ENCODE results near the gene CEP112. TPM values are rescaled to one million over a fixed set of nuclear protein-coding genes. Genes with fewer than 3 reads are reported as not detected.
A peak's percentile ranks its signal among the peaks of the same experiment; 100 is the strongest.

CEP112 gene
- total and polyA plus RNA-seq, 4 donors: 5.9 to 32.9 (median 18.8) TPM

- ATAC-seq (ENCODE audit: insufficient read depth, low FRiP score): no peak
- TF ChIP-seq, protein P1, sequence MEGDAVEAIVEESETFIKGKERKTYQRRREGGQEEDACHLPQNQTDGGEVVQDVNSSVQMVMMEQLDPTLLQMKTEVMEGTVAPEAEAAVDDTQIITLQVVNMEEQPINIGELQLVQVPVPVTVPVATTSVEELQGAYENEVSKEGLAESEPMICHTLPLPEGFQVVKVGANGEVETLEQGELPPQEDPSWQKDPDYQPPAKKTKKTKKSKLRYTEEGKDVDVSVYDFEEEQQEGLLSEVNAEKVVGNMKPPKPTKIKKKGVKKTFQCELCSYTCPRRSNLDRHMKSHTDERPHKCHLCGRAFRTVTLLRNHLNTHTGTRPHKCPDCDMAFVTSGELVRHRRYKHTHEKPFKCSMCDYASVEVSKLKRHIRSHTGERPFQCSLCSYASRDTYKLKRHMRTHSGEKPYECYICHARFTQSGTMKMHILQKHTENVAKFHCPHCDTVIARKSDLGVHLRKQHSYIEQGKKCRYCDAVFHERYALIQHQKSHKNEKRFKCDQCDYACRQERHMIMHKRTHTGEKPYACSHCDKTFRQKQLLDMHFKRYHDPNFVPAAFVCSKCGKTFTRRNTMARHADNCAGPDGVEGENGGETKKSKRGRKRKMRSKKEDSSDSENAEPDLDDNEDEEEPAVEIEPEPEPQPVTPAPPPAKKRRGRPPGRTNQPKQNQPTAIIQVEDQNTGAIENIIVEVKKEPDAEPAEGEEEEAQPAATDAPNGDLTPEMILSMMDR (IDR thresholded peaks at IDR 0.05; ENCODE audit: control extremely low read depth, extremely low read depth): no peak
- Histone ChIP-seq H3K27me3 (ENCODE audit: control insufficient read depth in 3 of 3, insufficient read depth in 3 of 3, low read length in 2 of 3) (no peaks in the 10 kb centered on the region), H3K36me3 (ENCODE audit: control insufficient read depth in 4 of 4, insufficient read depth in 4 of 4, low read length in 4 of 4) (no peaks in the 10 kb centered on the region), H3K9ac (ENCODE audit: insufficient read depth in 1 of 2, low read length in 2 of 2) (no peak overlapping the region), H3K4me1 (ENCODE audit: control insufficient read depth in 5 of 5, insufficient read depth in 5 of 5, low read length in 5 of 5) (no peaks in the 10 kb centered on the region), H3K4me3 (no peak overlapping the region), H3K9me3 (ENCODE audit: control insufficient read depth in 4 of 4, insufficient read depth in 3 of 4, low read length in 3 of 4) (peaks cover 0 to 2% (median 0%) of the 10 kb centered on the region in 4 donors), H3K27ac (ENCODE audit: low read depth in 1 of 2, low read length in 1 of 2) (no peak overlapping the region)
- DNase-seq: no peak
- 98% methylated on average over 3 of the region's 3 CpGs for WGBS, 2 donors
Observed at GRCh38 chr17:65655706-65656105, 536.2 kb downstream of the CEP112 start.

GRCh38 chr17:65644545-65644944 lies 547.4 kb downstream of the CEP112 start:
- TF ChIP-seq, protein P1 (IDR thresholded peaks at IDR 0.05; ENCODE audit: control extremely low read depth, extremely low read depth): no peak
- Histone ChIP-seq H3K4me1 (ENCODE audit: control insufficient read depth in 5 of 5, insufficient read depth in 5 of 5, low read length in 5 of 5) (no peaks in the 10 kb centered on the region), H3K4me3 (no peak overlapping the region), H3K36me3 (ENCODE audit: control insufficient read depth in 4 of 4, insufficient read depth in 4 of 4, low read length in 4 of 4) (peaks cover 0 to 5% (median 0%) of the 10 kb centered on the region in 4 donors), H3K27ac (ENCODE audit: low read depth in 1 of 2, low read length in 1 of 2) (no peak overlapping the region), H3K27me3 (ENCODE audit: control insufficient read depth in 3 of 3, insufficient read depth in 3 of 3, low read length in 2 of 3) (no peaks in the 10 kb centered on the region), H3K9ac (ENCODE audit: insufficient read depth in 1 of 2, low read length in 2 of 2) (no peak overlapping the region), H3K9me3 (ENCODE audit: control insufficient read depth in 4 of 4, insufficient read depth in 3 of 4, low read length in 3 of 4) (peaks cover 0 to 6% (median 2%) of the 10 kb centered on the region in 4 donors)
- 91 to 97% methylated on average over 1 of the region's 1 CpG for WGBS, 2 donors
- DNase-seq (no peak), ATAC-seq (ENCODE audit: insufficient read depth, low FRiP score) (no peak)

GRCh38 chr17:65638221-65638975 lies 553.5 kb downstream of the CEP112 start:
- TF ChIP-seq, protein P1 (IDR thresholded peaks at IDR 0.05; ENCODE audit: control extremely low read depth, extremely low read depth): no peak
- H3K27ac ChIP-seq (ENCODE audit: low read depth in 1 of 2, low read length in 1 of 2): no peak overlapping the region
- no peak overlapping the region for H3K9ac ChIP-seq (ENCODE audit: insufficient read depth in 1 of 2, low read length in 2 of 2)
- no peaks in the 10 kb centered on the region for H3K36me3 ChIP-seq (ENCODE audit: control insufficient read depth in 4 of 4, insufficient read depth in 4 of 4, low read length in 4 of 4)
- DNase-seq: peak; percentile 75 to 95 (median 94)
- no peak overlapping the region for H3K4me3 ChIP-seq
- no peaks in the 10 kb centered on the region for H3K9me3 ChIP-seq (ENCODE audit: control insufficient read depth in 4 of 4, insufficient read depth in 3 of 4, low read length in 3 of 4)
- WGBS, 2 donors: 50 to 69% methylated on average over 9 of the region's 9 CpGs
- H3K27me3 ChIP-seq (ENCODE audit: control insufficient read depth in 3 of 3, insufficient read depth in 3 of 3, low read length in 2 of 3): no peaks in the 10 kb centered on the region
- H3K4me1 ChIP-seq (ENCODE audit: control insufficient read depth in 5 of 5, insufficient read depth in 5 of 5, low read length in 5 of 5): peaks cover 0 to 19% (median 4%) of the 10 kb centered on the region in 5 donors
- no peak for ATAC-seq (ENCODE audit: insufficient read depth, low FRiP score)

All from lung (tissue), 12 donors.